ENCODE results near the gene NPAP1.
"Not testable (repeated sequence)": the region's sequence is repeated elsewhere in the genome, so short reads cannot be mapped to it uniquely, and the experiment has no call there.

The NPAP1 gene

GRCh38 chr15:24675332-24676144 lies at the start of gene NPAP1:
Gene NPAP1 (plus strand): TSS chr15:24675775. CDS start chr15:24675868, 93 bp downstream.
- DNase-seq = no peak

- no peak for DNase-seq
These were observed 48.1 kb upstream of the NPAP1 start for GRCh38 chr15:24627443-24627842.

DNA sequence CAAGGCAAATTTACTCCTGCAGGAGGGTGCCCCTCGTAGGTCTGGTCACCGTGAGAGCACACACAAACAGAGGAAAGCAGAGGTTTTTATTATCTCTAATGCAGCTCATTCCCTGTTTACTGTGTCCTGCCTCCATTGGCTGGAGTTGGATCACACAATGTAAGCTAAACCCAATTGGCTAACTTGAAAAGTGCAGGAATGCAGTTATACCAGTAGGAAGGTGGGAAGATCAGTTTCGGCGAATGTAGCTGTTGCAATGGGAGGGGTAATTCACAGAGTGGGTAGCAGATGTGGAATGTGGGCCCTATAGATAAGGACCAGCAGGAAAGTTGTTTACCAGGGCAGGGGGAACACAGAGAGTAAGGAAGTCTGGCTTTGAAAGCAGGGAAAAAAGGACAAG lies 42.5 kb upstream of the NPAP1 start:
- DNase-seq = no peak

DNA sequence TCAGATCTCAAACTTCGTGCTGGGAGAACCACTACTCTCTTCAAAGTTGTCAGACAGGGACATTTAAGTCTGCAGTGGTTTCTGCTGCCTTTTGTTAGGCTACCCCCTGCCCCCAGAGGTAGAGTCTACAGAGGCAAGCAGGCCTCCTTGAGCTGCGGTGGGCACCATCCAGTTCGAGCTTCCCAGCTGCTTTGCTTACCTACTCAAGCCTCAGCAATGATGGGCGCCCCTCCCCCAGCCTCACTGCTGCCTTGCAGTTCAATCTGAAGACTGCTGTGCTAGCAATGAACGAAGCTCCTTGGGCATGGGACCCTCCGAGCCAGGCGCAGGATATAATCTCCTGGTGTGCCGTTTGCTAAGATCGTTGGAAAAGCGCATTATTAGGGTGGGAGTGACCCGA lies 36.2 kb upstream of the NPAP1 start:
- not testable (repeated sequence) for DNase-seq

GRCh38 chr15:24645627-24646026 lies 29.9 kb upstream of the NPAP1 start:
- no peak for DNase-seq

- DNase-seq = no peak
These were observed 16.0 kb upstream of the NPAP1 start for GRCh38 chr15:24659622-24660021.

- no peak for DNase-seq
These were observed 12.6 kb upstream of the NPAP1 start for GRCh38 chr15:24662991-24663390.

DNA sequence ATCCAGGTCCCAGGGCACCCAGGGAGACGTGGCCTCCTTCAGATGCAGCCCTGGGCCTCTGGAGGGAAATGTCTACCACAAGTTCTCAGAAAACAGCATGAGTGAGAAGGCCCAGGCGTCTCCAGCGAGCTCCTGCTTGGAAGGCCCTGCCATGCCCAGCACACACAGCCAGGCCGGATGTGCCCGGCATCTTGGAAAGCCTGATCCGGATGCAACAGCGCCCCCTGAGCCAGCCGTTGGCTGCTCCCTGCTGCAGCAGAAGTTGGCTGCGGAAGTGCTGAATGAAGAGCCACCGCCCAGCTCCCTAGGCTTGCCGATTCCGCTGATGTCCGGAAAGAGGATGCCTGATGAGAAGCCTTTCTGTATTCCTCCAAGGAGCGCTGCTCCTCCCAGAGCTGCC lies 856 bp downstream of the NPAP1 start:
- no peak for DNase-seq

DNA sequence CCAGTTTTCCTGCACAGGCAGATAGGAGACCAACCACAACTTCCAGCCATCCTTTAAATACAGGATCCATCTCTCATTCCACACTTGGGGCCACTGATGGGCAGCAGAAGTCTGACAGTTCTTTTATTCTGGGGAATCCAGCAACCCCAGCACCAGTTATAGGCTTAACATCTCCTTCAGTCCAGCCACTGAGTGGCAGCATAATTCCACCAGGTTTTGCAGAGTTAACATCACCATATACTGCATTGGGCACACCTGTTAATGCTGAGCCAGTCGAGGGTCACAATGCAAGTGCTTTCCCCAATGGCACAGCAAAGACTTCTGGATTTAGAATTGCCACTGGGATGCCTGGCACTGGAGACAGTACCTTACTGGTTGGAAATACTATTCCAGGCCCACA lies 2.9 kb downstream of the NPAP1 start:
- DNase-seq = no peak

DNA sequence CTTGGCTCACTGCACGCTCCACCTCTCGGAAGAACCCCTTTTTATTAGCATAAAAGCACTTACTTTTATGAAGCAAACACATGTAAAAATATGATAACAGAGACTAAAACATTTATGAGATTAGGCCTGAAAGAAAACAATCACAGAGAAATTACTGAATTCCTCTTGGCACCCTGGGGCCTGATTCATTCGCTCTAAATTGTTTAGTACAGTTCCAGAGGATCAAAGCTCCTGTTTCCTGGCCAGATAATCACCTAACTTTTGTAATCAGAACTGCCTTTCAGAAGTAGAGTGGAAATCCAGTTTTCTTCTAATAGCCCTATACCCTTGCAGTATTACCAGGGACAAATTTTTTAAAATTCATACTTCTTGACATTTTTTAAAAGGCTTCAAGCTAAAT lies 6.4 kb downstream of the NPAP1 start:
- DNase-seq = no peak

DNA sequence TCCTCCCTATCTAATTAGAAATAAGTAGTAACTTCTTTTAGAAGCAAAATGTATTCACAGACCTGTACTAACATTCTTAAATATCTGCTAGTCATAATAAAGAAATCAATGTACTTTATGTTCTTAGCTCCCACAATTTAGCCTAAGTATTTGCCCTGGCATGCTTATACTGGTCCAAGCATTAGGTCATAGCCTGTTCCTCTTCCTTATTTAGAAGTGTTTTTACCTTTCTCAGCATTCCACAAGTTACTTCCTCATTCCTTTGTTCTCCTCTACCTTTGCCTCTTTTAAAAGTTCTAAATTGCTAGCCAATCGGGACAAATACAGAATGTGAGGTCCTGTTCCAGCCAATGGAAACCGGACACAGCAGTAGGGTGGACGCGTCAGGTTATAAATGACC lies 7.3 kb downstream of the NPAP1 start:
- not testable (repeated sequence) for DNase-seq

GRCh38 chr15:24683736-24684135 lies 8.2 kb downstream of the NPAP1 start:
- DNase-seq = no peak

DNA sequence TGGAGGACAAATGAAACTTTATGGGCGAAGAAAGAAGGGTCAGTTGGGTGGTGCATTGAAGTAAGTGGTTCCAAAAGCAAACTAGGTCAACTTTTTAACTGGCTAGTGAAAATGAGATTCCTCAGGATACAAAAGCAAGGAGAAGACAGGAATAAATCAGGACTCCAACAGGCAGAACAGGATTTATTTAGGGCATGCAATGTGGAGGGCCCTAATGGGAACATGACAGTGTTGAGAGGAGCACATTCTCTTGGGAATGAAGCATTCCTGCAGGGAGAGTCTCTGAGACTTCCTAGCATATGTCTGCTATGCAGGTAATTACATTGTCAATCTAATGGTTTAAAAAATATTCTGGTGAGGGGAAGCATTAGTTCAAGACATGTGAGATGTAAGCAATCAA lies 8.7 kb downstream of the NPAP1 start:
- DNase-seq = no peak

GRCh38 chr15:24696201-24696600 lies 20.6 kb downstream of the NPAP1 start:
- no peak for DNase-seq

DNA sequence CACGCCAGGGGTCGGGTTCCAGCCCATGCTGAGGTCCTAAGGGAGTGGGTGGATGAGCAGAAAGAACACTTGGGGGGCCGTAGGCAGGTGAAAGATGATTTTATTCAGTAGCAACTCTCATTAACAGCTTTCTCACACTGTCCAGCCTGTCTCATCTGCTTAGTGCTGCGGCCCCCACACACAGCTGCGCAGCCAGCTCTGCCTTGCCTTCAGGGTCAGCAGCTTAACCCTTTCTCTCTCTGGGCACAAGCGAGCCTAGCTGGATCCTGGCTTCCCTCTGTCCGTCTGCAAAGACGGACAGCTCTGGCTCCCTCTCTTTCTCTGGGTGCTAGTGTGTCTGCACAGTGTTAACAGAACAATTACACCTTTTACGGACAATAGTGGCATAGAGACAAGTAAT lies 21.3 kb downstream of the NPAP1 start:
- DNase-seq = no peak

- no peak for DNase-seq
These were observed 42.9 kb downstream of the NPAP1 start for GRCh38 chr15:24718289-24719082.

DNA sequence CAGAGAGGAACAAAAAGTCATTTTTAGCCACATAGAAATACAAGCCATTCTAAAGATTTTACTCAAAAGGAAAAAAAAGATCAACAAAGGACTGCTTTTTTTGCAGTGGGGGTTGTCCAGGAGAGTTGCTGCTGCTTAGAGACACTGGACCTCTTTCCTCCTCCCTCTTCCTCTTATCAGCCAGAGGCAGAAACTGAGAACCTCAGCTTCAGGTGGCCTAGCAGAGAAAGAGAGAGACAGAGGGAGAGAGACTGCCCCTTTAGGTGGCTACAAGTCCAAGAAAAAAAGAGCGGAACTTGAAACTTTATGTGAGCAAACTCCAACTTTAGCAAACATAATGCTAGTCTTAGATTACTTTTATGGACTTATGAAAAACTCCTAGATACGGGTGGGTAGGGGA lies 54.2 kb downstream of the NPAP1 start:
- no peak for DNase-seq

All from NCI-H2171 (cell line).